Neural cell (in vitro differentiated cells): ENCODE measurements around the gene SCAF4. TPM values are rescaled to one million over a fixed set of nuclear protein-coding genes. Genes with fewer than 3 reads are reported as not detected.

Source experiments
- H2AFZ ChIP-seq: fragments of 200-600, 300-800 bp; sonication (generic), shearing (Covaris generic); 2 replicates; pipeline ENCODE4 v1.6.0; 2014; ENCODE audit warnings: low read depth, mild to moderate bottlenecking, antibody characterized with exemption, low read length, moderate library complexity
- H3F3A ChIP-seq: fragments of 200-600 bp; shearing (Covaris generic); 2 replicates; pipeline ENCODE4 v1.6.1; 2016; ENCODE audit warnings: mild to moderate bottlenecking, moderate library complexity, mixed read lengths, antibody characterized with exemption, low read length; ENCODE audit not compliant: insufficient read depth, poor library complexity, severe bottlenecking
- H3K27ac ChIP-seq: fragments of 200-600, 300-800 bp; sonication (generic), shearing (Covaris generic); 2 replicates; pipeline ENCODE4 v1.5.1; 2014; ENCODE audit warnings: mild to moderate bottlenecking, low read length, moderate library complexity
- H3K27me3 ChIP-seq: fragments of 300-800, 200-600 bp; sonication (generic), shearing (Covaris generic); 2 replicates; pipeline ENCODE4 v1.6.0; 2014; ENCODE audit warnings: mild to moderate bottlenecking, low read depth, low read length, moderate library complexity; ENCODE audit not compliant: insufficient read depth
- H3K36me3 ChIP-seq: fragments of 300-800, 200-600 bp; sonication (generic), shearing (Covaris generic); 2 replicates; pipeline ENCODE4 v1.5.1; 2014; ENCODE audit warnings: mild to moderate bottlenecking, antibody characterized with exemption, low read length, moderate library complexity; ENCODE audit not compliant: insufficient read depth
- H3K4me2 ChIP-seq: fragments of 300-800, 200-600 bp; sonication (generic), shearing (Covaris generic); 2 replicates; pipeline ENCODE4 v1.6.0; 2014; ENCODE audit warnings: mild to moderate bottlenecking, low read length
- H3K4me3 ChIP-seq: fragments of 300-800, 200-600 bp; sonication (generic), shearing (Covaris generic); 2 replicates; pipeline ENCODE4 v1.5.1; 2014; ENCODE audit warnings: mild to moderate bottlenecking, low read length, moderate library complexity
- H3K79me2 ChIP-seq: fragments of 200-600 bp; shearing (Covaris generic); replicated peaks from 2 replicates; pipeline ENCODE4 v1.6.0; 2014; ENCODE audit warnings: mild to moderate bottlenecking, low read length, moderate library complexity; ENCODE audit not compliant: insufficient read depth
- H3K9ac ChIP-seq: fragments of 300-800, 200-600 bp; sonication (generic), shearing (Covaris generic); 2 replicates; pipeline ENCODE4 v1.6.1; 2016; ENCODE audit warnings: mild to moderate bottlenecking, low read length, mixed read lengths
- H3K9me2 ChIP-seq: fragments of 200-600 bp; shearing (Covaris generic); 2 replicates; pipeline ENCODE4 v1.6.1; 2016; ENCODE audit warnings: mild to moderate bottlenecking, low read length, mixed read lengths; ENCODE audit not compliant: insufficient read depth
- H3K9me3 ChIP-seq: fragments of 200-600, 300-800 bp; sonication (generic), shearing (Covaris generic); 2 replicates; pipeline ENCODE4 v1.6.1; 2016; ENCODE audit warnings: mild to moderate bottlenecking, mixed run types, low read length, moderate library complexity, mixed read lengths
- H4K20me1 ChIP-seq: fragments of 200-600 bp; shearing (Covaris generic); 2 replicates; pipeline ENCODE4 v1.6.1; 2016; ENCODE audit warnings: mild to moderate bottlenecking, mixed run types; ENCODE audit not compliant: insufficient read depth
- EP300 ChIP-seq: fragments of 450-650 bp; conservative IDR thresholded peaks from 2 replicates; pipeline ENCODE4 v1.6.1; 2014; ENCODE audit warnings: antibody characterized with exemption, mild to moderate bottlenecking, moderate library complexity; ENCODE audit not compliant: poor library complexity, severe bottlenecking
- EZH2 ChIP-seq: fragments of 200-600, 300-800 bp; shearing (Covaris generic), sonication (generic); IDR thresholded peaks from 2 replicates; pipeline ENCODE4 v1.6.1; 2014; ENCODE audit warnings: antibody characterized with exemption, low read length, borderline replicate concordance, mild to moderate bottlenecking; ENCODE audit not compliant: insufficient read depth, poor library complexity, severe bottlenecking
- MXI1 ChIP-seq: fragments of 450-650 bp; conservative IDR thresholded peaks from 2 replicates; pipeline ENCODE4 v1.6.1; 2014; ENCODE audit warnings: antibody characterized with exemption, mild to moderate bottlenecking; ENCODE audit not compliant: poor library complexity, severe bottlenecking
- POLR2AphosphoS5 ChIP-seq: IDR thresholded peaks from 2 replicates; pipeline ENCODE4 v1.6.1; 2012
- RAD21 ChIP-seq: fragments of 450-650 bp; conservative IDR thresholded peaks from 2 replicates; pipeline ENCODE4 v1.6.1; 2014; ENCODE audit warnings: antibody characterized with exemption, mild to moderate bottlenecking, moderate library complexity
- SMC3 ChIP-seq: fragments of 450-650 bp; conservative IDR thresholded peaks from 2 replicates; pipeline ENCODE4 v1.6.1; 2014; ENCODE audit warnings: antibody characterized with exemption, mild to moderate bottlenecking, moderate library complexity; ENCODE audit not compliant: poor library complexity
- TAF1 ChIP-seq: IDR thresholded peaks from 2 replicates; pipeline ENCODE4 v1.6.1; 2012; ENCODE audit warnings: low read depth
- polyA plus RNA-seq: library from polyadenylated mRNA; depleted of rRNA; stranded (reverse); fragments of >200 nt; gene quantifications from 2 replicates; pipeline ENCODE4 v1.2.3, GENCODE V29; 2014
- TF ChIP-seq, protein P1 (sequence below): fragments of 450-650 bp; IDR thresholded peaks from 2 replicates; pipeline ENCODE4 v1.5.1; 2014; ENCODE audit warnings: antibody characterized with exemption, mild to moderate bottlenecking, moderate library complexity; ENCODE audit not compliant: poor library complexity, severe bottlenecking
- TF ChIP-seq, protein P2 (sequence below): IDR thresholded peaks from 2 replicates; pipeline ENCODE4 v1.6.1; 2012; ENCODE audit warnings: borderline replicate concordance

SCAF4 gene
- polyA plus RNA-seq, 1 donor from 2014 or later = 5.4 TPM

DNA sequence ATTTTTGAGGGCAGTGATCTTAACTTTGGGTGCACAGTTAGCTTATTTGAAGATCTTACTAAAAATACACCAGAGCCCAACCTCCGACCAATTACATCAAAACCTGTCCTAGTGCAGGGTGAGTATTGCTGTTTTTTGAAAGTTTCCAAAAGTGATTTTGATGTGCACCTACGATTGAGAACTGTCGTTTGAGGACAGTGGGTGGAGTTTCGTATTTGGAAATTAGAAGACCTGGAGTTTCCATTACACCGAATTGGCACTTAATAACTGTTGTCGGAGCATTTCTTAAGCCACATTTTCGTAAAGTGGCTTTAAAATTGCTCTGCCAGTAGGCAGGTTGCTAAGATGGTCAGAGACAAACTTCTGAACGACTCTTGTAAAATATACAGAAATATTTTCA, 71.3 kb downstream of the SCAF4 start:
- Histone ChIP-seq H3K4me2 (peak overlapping the region; percentile 61), H2AFZ (no peak overlapping the region), H3K4me3 (peak overlapping the region; percentile 87), H3K27me3 (no peaks in the 10 kb centered on the region), H3K36me3 (peaks cover 6% of the 10 kb centered on the region), H3K79me2 (peaks cover 15% of the 10 kb centered on the region), H4K20me1 (no peaks in the 10 kb centered on the region), H3K9me2 (no peaks in the 10 kb centered on the region), H3K27ac (no peak overlapping the region), H3F3A (no peaks in the 10 kb centered on the region), H3K9ac (peak overlapping the region; percentile 75), H3K9me3 (no peaks in the 10 kb centered on the region)
- TF ChIP-seq MXI1 (no peak), SMC3 (no peak), EP300 (no peak), EZH2 (no peak), POLR2AphosphoS5 (no peak), RAD21 (no peak), TAF1 (no peak)
- TF ChIP-seq, protein P1, sequence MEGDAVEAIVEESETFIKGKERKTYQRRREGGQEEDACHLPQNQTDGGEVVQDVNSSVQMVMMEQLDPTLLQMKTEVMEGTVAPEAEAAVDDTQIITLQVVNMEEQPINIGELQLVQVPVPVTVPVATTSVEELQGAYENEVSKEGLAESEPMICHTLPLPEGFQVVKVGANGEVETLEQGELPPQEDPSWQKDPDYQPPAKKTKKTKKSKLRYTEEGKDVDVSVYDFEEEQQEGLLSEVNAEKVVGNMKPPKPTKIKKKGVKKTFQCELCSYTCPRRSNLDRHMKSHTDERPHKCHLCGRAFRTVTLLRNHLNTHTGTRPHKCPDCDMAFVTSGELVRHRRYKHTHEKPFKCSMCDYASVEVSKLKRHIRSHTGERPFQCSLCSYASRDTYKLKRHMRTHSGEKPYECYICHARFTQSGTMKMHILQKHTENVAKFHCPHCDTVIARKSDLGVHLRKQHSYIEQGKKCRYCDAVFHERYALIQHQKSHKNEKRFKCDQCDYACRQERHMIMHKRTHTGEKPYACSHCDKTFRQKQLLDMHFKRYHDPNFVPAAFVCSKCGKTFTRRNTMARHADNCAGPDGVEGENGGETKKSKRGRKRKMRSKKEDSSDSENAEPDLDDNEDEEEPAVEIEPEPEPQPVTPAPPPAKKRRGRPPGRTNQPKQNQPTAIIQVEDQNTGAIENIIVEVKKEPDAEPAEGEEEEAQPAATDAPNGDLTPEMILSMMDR = no peak
- TF ChIP-seq, protein P2, sequence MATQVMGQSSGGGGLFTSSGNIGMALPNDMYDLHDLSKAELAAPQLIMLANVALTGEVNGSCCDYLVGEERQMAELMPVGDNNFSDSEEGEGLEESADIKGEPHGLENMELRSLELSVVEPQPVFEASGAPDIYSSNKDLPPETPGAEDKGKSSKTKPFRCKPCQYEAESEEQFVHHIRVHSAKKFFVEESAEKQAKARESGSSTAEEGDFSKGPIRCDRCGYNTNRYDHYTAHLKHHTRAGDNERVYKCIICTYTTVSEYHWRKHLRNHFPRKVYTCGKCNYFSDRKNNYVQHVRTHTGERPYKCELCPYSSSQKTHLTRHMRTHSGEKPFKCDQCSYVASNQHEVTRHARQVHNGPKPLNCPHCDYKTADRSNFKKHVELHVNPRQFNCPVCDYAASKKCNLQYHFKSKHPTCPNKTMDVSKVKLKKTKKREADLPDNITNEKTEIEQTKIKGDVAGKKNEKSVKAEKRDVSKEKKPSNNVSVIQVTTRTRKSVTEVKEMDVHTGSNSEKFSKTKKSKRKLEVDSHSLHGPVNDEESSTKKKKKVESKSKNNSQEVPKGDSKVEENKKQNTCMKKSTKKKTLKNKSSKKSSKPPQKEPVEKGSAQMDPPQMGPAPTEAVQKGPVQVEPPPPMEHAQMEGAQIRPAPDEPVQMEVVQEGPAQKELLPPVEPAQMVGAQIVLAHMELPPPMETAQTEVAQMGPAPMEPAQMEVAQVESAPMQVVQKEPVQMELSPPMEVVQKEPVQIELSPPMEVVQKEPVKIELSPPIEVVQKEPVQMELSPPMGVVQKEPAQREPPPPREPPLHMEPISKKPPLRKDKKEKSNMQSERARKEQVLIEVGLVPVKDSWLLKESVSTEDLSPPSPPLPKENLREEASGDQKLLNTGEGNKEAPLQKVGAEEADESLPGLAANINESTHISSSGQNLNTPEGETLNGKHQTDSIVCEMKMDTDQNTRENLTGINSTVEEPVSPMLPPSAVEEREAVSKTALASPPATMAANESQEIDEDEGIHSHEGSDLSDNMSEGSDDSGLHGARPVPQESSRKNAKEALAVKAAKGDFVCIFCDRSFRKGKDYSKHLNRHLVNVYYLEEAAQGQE = no peak

DNA sequence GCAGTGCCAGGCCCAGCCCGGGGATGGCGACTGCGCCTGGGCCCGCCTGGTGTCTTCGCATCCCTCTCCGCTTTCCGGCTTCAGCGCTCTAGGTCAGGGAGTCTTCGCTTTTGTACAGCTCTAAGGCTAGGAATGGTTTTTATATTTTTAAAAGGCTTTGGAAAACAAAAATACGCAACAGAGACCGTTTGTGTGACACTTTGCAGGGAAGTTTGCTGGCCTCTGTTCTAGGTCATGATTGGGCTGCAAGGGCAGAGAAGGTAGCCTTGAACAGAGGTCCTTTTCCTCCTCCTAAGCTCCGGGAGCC, 71.7 kb downstream of the SCAF4 start:
- peaks cover 15% of the 10 kb centered on the region for H3K79me2 ChIP-seq

More for the DNA sequence above, 71.7 kb downstream of the SCAF4 start:
- Histone ChIP-seq H4K20me1 (no peaks in the 10 kb centered on the region), H3K4me2 (peak overlapping the region; percentile 61), H3K9me3 (no peaks in the 10 kb centered on the region), H3K27me3 (no peaks in the 10 kb centered on the region), H3K4me3 (peak overlapping the region; percentile 87), H3K36me3 (peaks cover 3% of the 10 kb centered on the region), H3K27ac (no peak overlapping the region), H3K9ac (peak overlapping the region; percentile 75), H3K9me2 (no peaks in the 10 kb centered on the region), H2AFZ (no peak overlapping the region), H3F3A (no peaks in the 10 kb centered on the region)
- TF ChIP-seq, protein P2 = no peak
- no peak for TF ChIP-seq POLR2AphosphoS5
- TF ChIP-seq, protein P1 = no peak
- no peak for TF ChIP-seq MXI1
- TF ChIP-seq RAD21 = no peak
- no peak for TF ChIP-seq SMC3
- TF ChIP-seq TAF1 = no peak
- TF ChIP-seq EZH2 = no peak
- no peak for TF ChIP-seq EP300
